Esophagus muscularis mucosa (tissue), 4 donors: ENCODE measurements around the gene ASPRV1. TPM values are rescaled to one million over a fixed set of nuclear protein-coding genes. Genes with fewer than 3 reads are reported as not detected.

Experiments used
- DNase-seq: peaks from one replicate; pipeline ENCODE4 v3.0.0-alpha.2; 2017; ENCODE audit errors: extremely low spot score
- H3K27ac ChIP-seq, 4 donors: fragments of 200-600 bp; sonication (generic); replicated peaks in 1 of 4; 1 replicate in 3 of 4; 2 replicates in 1 of 4; pipeline ENCODE4 v1.5.1; 2016 to 2019; ENCODE audit warnings: mild to moderate bottlenecking in 1 of 4
- H3K27me3 ChIP-seq, 4 donors: fragments of 200-600 bp; sonication (generic); one replicate each; pipeline versions ENCODE4 v1.5.1 to v1.6.0; 2016 to 2019
- H3K36me3 ChIP-seq, 4 donors: fragments of 200-600 bp; sonication (generic); one replicate each; pipeline ENCODE4 v1.5.1; 2016 to 2019
- H3K4me1 ChIP-seq, 4 donors: fragments of 200-600 bp; sonication (generic); one replicate each; pipeline ENCODE4 v1.5.1; 2016 to 2019
- H3K4me3 ChIP-seq, 4 donors: fragments of 200-600 bp; sonication (generic); 1 replicate in 2 of 4; 2 replicates in 2 of 4; pipeline ENCODE4 v1.5.1; 2016 to 2019; ENCODE audit warnings: mild to moderate bottlenecking in 4 of 4, moderate library complexity in 1 of 4
- H3K9me3 ChIP-seq, 4 donors: fragments of 200-600 bp; sonication (generic); 1 replicate in 3 of 4; 2 replicates in 1 of 4; pipeline ENCODE4 v1.5.1; 2016 to 2019
- EP300 ChIP-seq: sonication (generic); formaldehyde crosslinking; IDR thresholded peaks from one replicate; pipeline ENCODE4 v1.6.1; 2017; ENCODE audit warnings: antibody characterized with exemption
- POLR2A ChIP-seq: fragments of 450-650 bp; IDR thresholded peaks from one replicate; pipeline ENCODE4 v1.6.1; 2017; ENCODE audit warnings: antibody characterized with exemption, moderate library complexity, mild to moderate bottlenecking, low read depth
- POLR2AphosphoS5 ChIP-seq, 2 donors: sonication (generic); formaldehyde crosslinking; IDR thresholded peaks; one replicate each; pipeline ENCODE4 v1.6.1; 2017; ENCODE audit warnings: antibody characterized with exemption in 2 of 2
- WGBS: methylation state at CpG from one replicate; pipeline ENCODE4 v1.1.5; 2018; 5-methylcytosine and 5-hydroxymethylcytosine counted together
- intact Hi-C: fragments of 100-400 bp; cut with DNase I; formaldehyde crosslinking; loops from one replicate; pipeline ENCODE4 v1.15.1; 2023
- total RNA-seq, 4 donors: library from RNA; depleted of rRNA; stranded (reverse); fragments of >200 nt; gene quantifications; one replicate each; pipeline versions ENCODE4 v1.1.0 to v1.2.1, GENCODE V29; 2016
- TF ChIP-seq, protein P1 (sequence below), 3 experiments: fragments of 200-600 bp in 2 of 3; fragments of 450-650 bp in 1 of 3; sonication (generic) in 2 of 3; IDR thresholded peaks; one replicate each; pipeline ENCODE4 v1.5.1; 2017 to 2019; ENCODE audit warnings: antibody characterized with exemption in 3 of 3, mild to moderate bottlenecking in 2 of 3, moderate library complexity in 1 of 3

ASPRV1 gene
- total RNA-seq, 4 donors from 2014 or later = 1.2 to 1.7 (median 1.6) TPM

DNA sequence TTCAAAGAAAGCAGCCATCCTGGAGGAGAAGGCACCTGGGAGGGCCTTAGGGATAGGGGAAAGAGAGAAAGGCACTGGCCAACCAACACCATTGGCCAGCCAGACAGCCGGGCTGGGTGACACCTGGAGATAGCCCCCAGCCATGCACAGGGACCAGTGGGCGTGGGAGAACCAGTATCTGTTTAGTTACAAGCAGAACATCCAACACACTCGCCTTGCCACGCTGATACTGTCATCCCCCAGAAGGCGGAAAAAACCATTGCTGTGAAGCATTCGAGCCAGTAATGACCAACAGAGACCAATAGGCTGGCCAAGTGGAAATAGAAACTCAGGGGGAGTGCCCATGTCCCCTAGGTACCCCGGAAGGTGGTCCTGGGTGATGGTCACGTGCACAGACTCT is 15.5 kb downstream of the ASPRV1 start:
- Histone ChIP-seq H3K27ac (no peak overlapping the region), H3K36me3 (peaks cover 9 to 32% (median 22%) of the 10 kb centered on the region in 4 donors), H3K4me1 (peaks cover 0 to 9% (median 7%) of the 10 kb centered on the region in 4 donors), H3K9me3 (no peaks in the 10 kb centered on the region), H3K27me3 (peaks cover 0 to 8% (median 0%) of the 10 kb centered on the region in 4 donors), H3K4me3 (no peak overlapping the region)
- WGBS = 92% methylated on average over 8 of the region's 8 CpGs
- no peak for DNase-seq
- intact Hi-C loops = no loop called here
- TF ChIP-seq EP300 = no peak
- TF ChIP-seq, protein P1, sequence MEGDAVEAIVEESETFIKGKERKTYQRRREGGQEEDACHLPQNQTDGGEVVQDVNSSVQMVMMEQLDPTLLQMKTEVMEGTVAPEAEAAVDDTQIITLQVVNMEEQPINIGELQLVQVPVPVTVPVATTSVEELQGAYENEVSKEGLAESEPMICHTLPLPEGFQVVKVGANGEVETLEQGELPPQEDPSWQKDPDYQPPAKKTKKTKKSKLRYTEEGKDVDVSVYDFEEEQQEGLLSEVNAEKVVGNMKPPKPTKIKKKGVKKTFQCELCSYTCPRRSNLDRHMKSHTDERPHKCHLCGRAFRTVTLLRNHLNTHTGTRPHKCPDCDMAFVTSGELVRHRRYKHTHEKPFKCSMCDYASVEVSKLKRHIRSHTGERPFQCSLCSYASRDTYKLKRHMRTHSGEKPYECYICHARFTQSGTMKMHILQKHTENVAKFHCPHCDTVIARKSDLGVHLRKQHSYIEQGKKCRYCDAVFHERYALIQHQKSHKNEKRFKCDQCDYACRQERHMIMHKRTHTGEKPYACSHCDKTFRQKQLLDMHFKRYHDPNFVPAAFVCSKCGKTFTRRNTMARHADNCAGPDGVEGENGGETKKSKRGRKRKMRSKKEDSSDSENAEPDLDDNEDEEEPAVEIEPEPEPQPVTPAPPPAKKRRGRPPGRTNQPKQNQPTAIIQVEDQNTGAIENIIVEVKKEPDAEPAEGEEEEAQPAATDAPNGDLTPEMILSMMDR (IDR thresholded peaks at IDR 0.05) = no peak
- no peak for TF ChIP-seq POLR2A
- no peak for TF ChIP-seq POLR2AphosphoS5 (IDR thresholded peaks at IDR 0.05)

DNA sequence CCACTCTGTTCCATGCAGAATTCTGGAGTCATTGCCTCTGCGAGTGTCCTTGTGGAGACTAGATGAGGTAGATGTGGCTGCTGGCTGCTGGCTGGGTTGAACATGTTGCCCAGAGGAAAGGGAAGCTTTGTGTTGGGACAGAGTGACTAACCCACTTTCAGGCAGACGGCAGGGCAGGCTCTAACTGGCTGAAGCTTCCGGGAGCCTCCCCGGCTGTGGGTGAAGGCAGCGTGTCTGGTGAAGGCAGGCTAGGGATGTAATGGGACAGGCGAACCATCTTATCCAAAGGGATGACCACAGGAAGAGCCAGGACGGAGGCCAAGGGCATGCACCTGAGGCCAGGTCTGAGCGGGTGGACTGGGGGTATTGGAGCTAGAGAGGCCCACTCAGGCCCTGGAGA is 16.0 kb downstream of the ASPRV1 start:
- Histone ChIP-seq H3K36me3 (peaks cover 9 to 37% (median 26%) of the 10 kb centered on the region in 4 donors), H3K9me3 (no peaks in the 10 kb centered on the region), H3K4me3 (no peak overlapping the region), H3K4me1 (peaks cover 0 to 9% (median 7%) of the 10 kb centered on the region in 4 donors), H3K27ac (no peak overlapping the region), H3K27me3 (peaks cover 0 to 8% (median 0%) of the 10 kb centered on the region in 4 donors)
- no peak for DNase-seq
- WGBS = 90% methylated on average over 8 of the region's 8 CpGs
- no peak for TF ChIP-seq POLR2A
- TF ChIP-seq, protein P1 (IDR thresholded peaks at IDR 0.05) = no peak
- TF ChIP-seq POLR2AphosphoS5 (IDR thresholded peaks at IDR 0.05) = no peak
- TF ChIP-seq EP300 = no peak
- intact Hi-C loops = no loop called here

DNA sequence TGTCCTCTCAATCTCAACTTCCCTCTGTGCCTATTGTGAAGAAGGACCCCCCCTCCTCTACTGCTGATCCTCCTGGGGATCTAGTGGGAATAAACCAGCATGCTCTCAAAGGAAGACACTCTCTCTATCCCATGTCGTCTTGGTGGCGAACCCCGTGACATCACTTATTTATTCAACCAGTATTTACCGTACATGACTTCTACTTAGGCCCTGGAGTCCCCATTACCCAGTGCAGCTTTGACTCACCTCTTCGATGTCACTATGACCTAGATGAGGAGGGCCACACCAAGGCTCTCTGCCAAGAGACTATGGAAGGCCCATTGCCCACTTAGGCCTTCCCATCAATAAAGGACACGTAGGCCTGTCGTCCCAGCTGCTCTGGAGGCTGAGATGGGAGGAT is 16.7 kb downstream of the ASPRV1 start:
- TF ChIP-seq, protein P1 (IDR thresholded peaks at IDR 0.05) = no peak
- TF ChIP-seq POLR2A (no peak), POLR2AphosphoS5 (IDR thresholded peaks at IDR 0.05) (no peak), EP300 (no peak)
- H3K36me3 ChIP-seq = peaks cover 14 to 44% (median 31%) of the 10 kb centered on the region in 4 donors
- no peaks in the 10 kb centered on the region for H3K9me3 ChIP-seq
- no peak overlapping the region for H3K4me3 ChIP-seq
- intact Hi-C loops = no loop called here
- peaks cover 0 to 9% (median 7%) of the 10 kb centered on the region in 4 donors for H3K4me1 ChIP-seq
- peaks cover 0 to 8% (median 0%) of the 10 kb centered on the region in 4 donors for H3K27me3 ChIP-seq
- WGBS = 96% methylated on average over 7 of the region's 7 CpGs
- DNase-seq = no peak
- H3K27ac ChIP-seq = no peak overlapping the region

DNA sequence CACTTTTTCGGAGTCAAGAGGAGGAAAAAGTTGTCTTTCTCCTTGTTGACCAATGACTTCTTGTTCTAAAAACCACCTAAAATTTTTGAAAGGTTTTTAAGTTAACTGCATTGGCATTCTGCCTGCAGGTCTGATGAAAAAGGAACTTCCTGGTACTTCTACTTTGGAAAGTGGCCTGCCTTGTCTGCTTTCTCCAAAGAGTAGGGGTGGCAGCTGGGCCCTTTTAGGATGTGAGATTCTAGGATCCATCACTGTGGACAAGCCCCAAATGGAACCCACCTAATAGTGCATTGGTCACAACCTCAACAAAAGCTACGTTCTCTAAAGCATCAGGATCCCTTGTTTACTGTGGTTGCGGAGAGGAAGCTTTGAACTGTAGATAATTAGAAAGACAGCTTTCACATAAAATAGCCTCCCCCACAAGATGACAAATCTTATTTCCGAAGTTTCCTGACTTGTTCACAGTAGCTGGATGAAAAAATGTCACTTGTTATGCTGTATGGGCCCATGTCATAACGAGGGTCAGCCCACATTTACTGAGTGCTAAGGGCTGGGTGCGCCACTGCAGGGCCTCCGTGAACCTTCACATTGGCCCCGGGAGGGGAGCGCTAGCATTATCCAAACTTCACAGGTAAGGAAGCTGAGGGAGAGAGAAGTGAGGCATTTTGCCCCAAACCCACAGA is 17.4 kb downstream of the ASPRV1 start:
- H3K36me3 ChIP-seq = peaks cover 20 to 52% (median 38%) of the 10 kb centered on the region in 4 donors
- H3K27ac ChIP-seq = no peak overlapping the region
- intact Hi-C loops = no loop called here
- no peak overlapping the region for H3K4me3 ChIP-seq
- H3K27me3 ChIP-seq = peaks cover 0 to 6% (median 0%) of the 10 kb centered on the region in 4 donors
- H3K4me1 ChIP-seq = peaks cover 0 to 8% (median 7%) of the 10 kb centered on the region in 4 donors
- no peak for DNase-seq
- WGBS = 76% methylated on average over 9 of the region's 9 CpGs
- no peaks in the 10 kb centered on the region for H3K9me3 ChIP-seq
- TF ChIP-seq POLR2A (no peak), EP300 (no peak), POLR2AphosphoS5 (IDR thresholded peaks at IDR 0.05) (no peak)
- TF ChIP-seq, protein P1 (IDR thresholded peaks at IDR 0.05) = no peak
